ENCODE data around the gene COA5. TPM values are rescaled to one million over a fixed set of nuclear protein-coding genes. Genes with fewer than 3 reads are reported as not detected.

The COA5 gene
- total and polyA plus RNA-seq, 2 experiments from 2014 or later = 32.7 to 42.0 TPM

DNA sequence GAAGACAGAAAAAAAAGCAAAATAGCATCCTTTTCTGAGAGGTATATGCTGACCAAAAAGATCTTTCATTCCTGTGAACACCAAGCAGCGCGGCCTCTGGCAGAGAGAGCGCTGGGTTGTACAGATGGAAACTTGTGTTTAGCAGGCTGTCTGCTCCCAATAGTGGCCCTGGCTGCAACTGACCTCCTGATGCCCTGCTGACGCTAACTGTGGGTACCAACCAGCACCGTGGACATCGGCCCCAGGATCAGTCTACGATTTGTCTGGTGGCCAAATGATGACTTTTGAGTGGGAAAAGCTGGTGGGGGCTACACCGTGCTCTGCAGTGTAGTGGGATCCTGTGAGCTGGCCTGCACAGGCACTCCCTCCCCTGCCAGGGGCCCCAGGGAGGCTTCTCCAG lies 15.7 kb downstream of the COA5 start:
- H3F3A ChIP-seq (ENCODE audit: insufficient read depth) = no peaks in the 10 kb centered on the region
- 96 to 98% methylated on average over 8 of the region's 8 CpGs for WGBS, 2 experiments (ENCODE audit: low coverage in 1 of 2, low lambda C conversion rate in 2 of 2, missing lambda C conversion rate in 2 of 2)
- in situ Hi-C loops (cut with MboI) = no loop called here

DNA sequence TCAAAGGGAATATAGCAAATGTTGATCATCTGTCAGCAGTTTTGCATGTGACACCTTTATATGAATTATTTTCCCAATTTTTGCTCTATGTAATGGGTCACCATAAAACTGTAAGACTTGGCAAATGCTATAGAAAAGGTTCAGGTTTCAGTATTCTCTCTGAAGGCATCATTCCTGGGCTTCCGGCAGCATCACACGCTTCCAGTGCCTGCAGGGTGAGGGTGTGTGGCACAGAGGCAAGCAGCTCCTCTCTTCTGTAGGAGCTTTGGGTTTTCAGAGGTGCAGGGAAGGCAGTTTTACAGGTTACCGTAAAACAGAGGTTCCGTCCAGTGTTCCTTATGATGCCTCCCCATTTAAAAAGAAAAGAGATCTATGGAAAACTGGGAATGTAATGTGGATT lies 18.8 kb downstream of the COA5 start:
- TF ChIP-seq EZH2phosphoT487 (IDR thresholded peaks at IDR 0.05; ENCODE audit: insufficient read depth, low read depth) = no peak
- no peaks in the 10 kb centered on the region for H3F3A ChIP-seq (ENCODE audit: insufficient read depth)
- H3K9me3 ChIP-seq (ENCODE audit: low read depth) = no peaks in the 10 kb centered on the region
- in situ Hi-C loops (cut with MboI) = no loop called here
- no peak overlapping the region for H3K27ac ChIP-seq
- H3K27me3 ChIP-seq (replicated peaks; ENCODE audit: insufficient read depth) = no peaks in the 10 kb centered on the region
- DNase-seq = no peak
- H2AFZ ChIP-seq = no peak overlapping the region
- H3K4me2 ChIP-seq (ENCODE audit: unreplicated experiment) = no peak overlapping the region
- WGBS, 2 experiments (ENCODE audit: low coverage in 1 of 2, low lambda C conversion rate in 2 of 2, missing lambda C conversion rate in 2 of 2) = 96 to 97% methylated on average over 4 of the region's 4 CpGs
- H3K9me2 ChIP-seq (ENCODE audit: insufficient read depth) = no peaks in the 10 kb centered on the region
- H3K36me3 ChIP-seq (ENCODE audit: low read depth) = no peaks in the 10 kb centered on the region
- H4K20me1 ChIP-seq (ENCODE audit: insufficient read depth) = no peaks in the 10 kb centered on the region
- H3K4me1 ChIP-seq (ENCODE audit: insufficient read depth) = no peaks in the 10 kb centered on the region
- H3K9ac ChIP-seq = no peak overlapping the region
- no peak overlapping the region for H3K4me3 ChIP-seq
- no peaks in the 10 kb centered on the region for H3K79me2 ChIP-seq (ENCODE audit: insufficient read depth)

More for the DNA sequence above, 15.7 kb downstream of the COA5 start:
- H3K9me3 ChIP-seq (ENCODE audit: low read depth) = no peaks in the 10 kb centered on the region
- H3K4me3 ChIP-seq = no peak overlapping the region
- H3K9ac ChIP-seq = no peak overlapping the region
- no peaks in the 10 kb centered on the region for H3K4me1 ChIP-seq (ENCODE audit: insufficient read depth)
- no peaks in the 10 kb centered on the region for H3K27me3 ChIP-seq (replicated peaks; ENCODE audit: insufficient read depth)
- H3K9me2 ChIP-seq (ENCODE audit: insufficient read depth) = no peaks in the 10 kb centered on the region
- no peak for DNase-seq
- no peaks in the 10 kb centered on the region for H4K20me1 ChIP-seq (ENCODE audit: insufficient read depth)
- H2AFZ ChIP-seq = no peak overlapping the region
- H3K79me2 ChIP-seq (ENCODE audit: insufficient read depth) = no peaks in the 10 kb centered on the region
- no peak for TF ChIP-seq EZH2phosphoT487 (IDR thresholded peaks at IDR 0.05; ENCODE audit: insufficient read depth, low read depth)
- no peak for TF ChIP-seq EZH2 (IDR thresholded peaks at IDR 0.05; ENCODE audit: insufficient read depth, poor library complexity, severe bottlenecking)
- H3K27ac ChIP-seq = no peak overlapping the region
- H3K36me3 ChIP-seq (ENCODE audit: low read depth) = 0 out of 2 replicates have a peak, but pooled peaks cover 7% of the 10 kb centered on the region
- no peak overlapping the region for H3K4me2 ChIP-seq (ENCODE audit: unreplicated experiment)

DNA sequence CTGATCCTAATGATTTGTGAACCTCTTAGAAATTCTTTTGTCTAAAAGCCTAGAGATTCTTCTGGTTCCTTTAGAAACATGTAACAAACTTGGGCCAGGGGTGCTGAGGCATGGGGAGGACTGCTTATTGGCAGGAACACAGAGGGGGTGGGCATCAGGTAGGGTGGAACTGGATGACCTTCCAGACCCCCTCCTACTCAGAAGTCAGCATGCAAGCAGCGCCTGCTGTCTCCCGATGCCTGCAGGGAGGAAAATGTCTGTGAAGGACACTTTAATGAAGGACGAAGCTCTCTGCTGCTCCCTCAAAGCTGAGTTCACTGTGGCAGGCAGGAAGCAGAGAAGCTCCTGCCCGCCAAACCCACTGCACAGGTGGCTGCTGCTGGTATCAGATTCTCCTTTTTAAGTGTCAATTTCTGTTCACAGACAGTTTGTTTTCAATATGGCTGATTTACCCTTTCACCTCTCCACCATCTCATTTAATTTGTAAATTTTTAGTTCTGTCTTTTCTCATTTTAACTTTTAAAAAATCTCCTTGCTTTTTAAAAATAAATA lies 19.4 kb downstream of the COA5 start:
- Histone ChIP-seq H3K9ac (no peak overlapping the region), H3K9me3 (ENCODE audit: low read depth) (no peaks in the 10 kb centered on the region), H3K79me2 (ENCODE audit: insufficient read depth) (no peaks in the 10 kb centered on the region), H3K9me2 (ENCODE audit: insufficient read depth) (no peaks in the 10 kb centered on the region), H3K4me3 (no peak overlapping the region), H3K27me3 (replicated peaks; ENCODE audit: insufficient read depth) (no peaks in the 10 kb centered on the region), H3K27ac (no peak overlapping the region), H4K20me1 (ENCODE audit: insufficient read depth) (no peaks in the 10 kb centered on the region), H3K4me2 (ENCODE audit: unreplicated experiment) (no peak overlapping the region), H3F3A (ENCODE audit: insufficient read depth) (no peaks in the 10 kb centered on the region), H3K36me3 (ENCODE audit: low read depth) (no peaks in the 10 kb centered on the region), H2AFZ (no peak overlapping the region), H3K4me1 (ENCODE audit: insufficient read depth) (no peaks in the 10 kb centered on the region)
- in situ Hi-C loops (cut with MboI) = no loop called here
- 72 to 80% methylated on average over 4 of the region's 4 CpGs for WGBS, 2 experiments (ENCODE audit: low coverage in 1 of 2, low lambda C conversion rate in 2 of 2, missing lambda C conversion rate in 2 of 2)
- DNase-seq = no peak
- no peak for TF ChIP-seq EZH2 (IDR thresholded peaks at IDR 0.05; ENCODE audit: insufficient read depth, poor library complexity, severe bottlenecking)
- no peak for TF ChIP-seq EZH2phosphoT487 (IDR thresholded peaks at IDR 0.05; ENCODE audit: insufficient read depth, low read depth)

DNA sequence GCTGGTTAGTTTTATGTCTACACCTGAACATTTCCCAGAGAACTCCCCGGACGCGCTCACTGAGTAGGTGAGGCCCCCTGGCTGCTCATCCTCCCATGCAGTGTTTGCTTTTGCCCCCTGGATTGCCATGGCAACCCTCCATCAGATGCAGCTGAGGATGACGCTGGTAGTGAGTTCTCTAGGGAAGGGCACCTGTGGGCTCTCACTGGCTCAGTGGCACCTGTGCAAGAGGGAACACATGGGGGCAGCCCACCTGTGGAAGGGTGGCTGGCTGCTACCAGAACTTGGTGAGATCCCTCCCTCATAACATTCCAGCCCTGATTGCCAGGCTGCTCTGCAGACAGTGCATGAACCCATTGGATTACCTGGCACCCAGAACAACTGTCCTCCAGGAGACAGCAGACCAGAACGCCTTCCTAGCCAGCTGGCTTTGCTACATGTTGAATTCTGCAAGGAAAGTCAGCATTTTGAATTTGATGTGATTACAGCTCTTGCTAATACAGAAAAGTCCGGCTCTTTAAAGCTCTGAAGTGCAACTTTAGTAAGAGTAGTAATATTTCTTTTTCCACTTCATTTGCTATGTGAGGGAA lies 21.7 kb downstream of the COA5 start:
- WGBS, 2 experiments (ENCODE audit: low coverage in 1 of 2, low lambda C conversion rate in 2 of 2, missing lambda C conversion rate in 2 of 2) = 83 to 84% methylated on average over 6 of the region's 6 CpGs
- no peaks in the 10 kb centered on the region for H3K36me3 ChIP-seq (ENCODE audit: low read depth)
- H3K9ac ChIP-seq = no peak overlapping the region
- no peaks in the 10 kb centered on the region for H3K79me2 ChIP-seq (ENCODE audit: insufficient read depth)
- H3F3A ChIP-seq (ENCODE audit: insufficient read depth) = no peaks in the 10 kb centered on the region
- H3K27ac ChIP-seq = no peak overlapping the region
- H4K20me1 ChIP-seq (ENCODE audit: insufficient read depth) = no peaks in the 10 kb centered on the region
- H3K9me2 ChIP-seq (ENCODE audit: insufficient read depth) = no peaks in the 10 kb centered on the region
- H3K4me2 ChIP-seq (ENCODE audit: unreplicated experiment) = no peak overlapping the region
- no peak overlapping the region for H2AFZ ChIP-seq
- no peak overlapping the region for H3K4me3 ChIP-seq
- H3K4me1 ChIP-seq (ENCODE audit: insufficient read depth) = no peaks in the 10 kb centered on the region
- TF ChIP-seq EZH2phosphoT487 (IDR thresholded peaks at IDR 0.05; ENCODE audit: insufficient read depth, low read depth) (no peak), EZH2 (IDR thresholded peaks at IDR 0.05; ENCODE audit: insufficient read depth, poor library complexity, severe bottlenecking) (no peak)
- H3K9me3 ChIP-seq (ENCODE audit: low read depth) = no peaks in the 10 kb centered on the region
- no peaks in the 10 kb centered on the region for H3K27me3 ChIP-seq (replicated peaks; ENCODE audit: insufficient read depth)
- in situ Hi-C loops (cut with MboI) = no loop called here
- no peak for DNase-seq
